A673 (cell line): ENCODE measurements around the gene MGAT5. TPM values are rescaled to one million over a fixed set of nuclear protein-coding genes. Genes with fewer than 3 reads are reported as not detected.

Source experiments
- BruUV-seq: library from RNA; stranded (reverse); fragments of 400-500 nt; replicated peaks from 2 replicates; lab custom pipeline; 2021; lab: Mats Ljungman, UMichigan
- CTCF ChIA-PET: fragments of 300-600 bp; sonication (Branson Sonifier 250); formaldehyde crosslinking; loops from one replicate; lab custom pipeline; 2022; ENCODE audit warnings: antibody characterized with exemption; lab: Charles Lee
- POLR2A ChIA-PET: fragments of 300-600 bp; sonication (Branson Sonifier 250); formaldehyde crosslinking; loops from one replicate; lab custom pipeline; 2022; ENCODE audit warnings: antibody characterized with exemption; ENCODE audit not compliant: low non-redundant PET; lab: Charles Lee
- DNase-seq: peaks from one replicate; pipeline ENCODE4 v3.0.0-alpha.2; 2015; ENCODE audit warnings: low spot score
- H3K27ac ChIP-seq: fragments of 200-600 bp; sonication (generic); 2 replicates; pipeline ENCODE4 v1.5.1; 2016; ENCODE audit warnings: mixed run types, low read depth, mild to moderate bottlenecking, mixed read lengths, antibody characterized with exemption, low read length; ENCODE audit not compliant: poor library complexity, severe bottlenecking
- H3K27me3 ChIP-seq: fragments of 200-600 bp; sonication (generic); replicated peaks from 2 replicates; pipeline ENCODE4 v1.6.1; 2017; ENCODE audit warnings: mixed run types, low read depth, mild to moderate bottlenecking, mixed read lengths, antibody characterized with exemption, low read length; ENCODE audit not compliant: insufficient read depth, poor library complexity
- H3K36me3 ChIP-seq: fragments of 200-600 bp; sonication (generic); 2 replicates; pipeline ENCODE4 v1.6.1; 2016; ENCODE audit warnings: mixed run types, mild to moderate bottlenecking, mixed read lengths, antibody characterized with exemption, low read length; ENCODE audit not compliant: insufficient read depth, poor library complexity, severe bottlenecking
- H3K4me1 ChIP-seq: fragments of 200-600 bp; sonication (generic); 2 replicates; pipeline ENCODE4 v1.6.1; 2017; ENCODE audit warnings: mixed run types, mild to moderate bottlenecking, mixed read lengths, antibody characterized with exemption, low read length; ENCODE audit not compliant: insufficient read depth, poor library complexity, severe bottlenecking
- H3K4me3 ChIP-seq: fragments of 200-600 bp; sonication (generic); 2 replicates; pipeline ENCODE4 v1.5.1; 2016; ENCODE audit warnings: low read depth, mixed run types, mild to moderate bottlenecking, mixed read lengths, low read length; ENCODE audit not compliant: poor library complexity, severe bottlenecking
- H3K9me3 ChIP-seq: fragments of 200-600 bp; sonication (generic); 2 replicates; pipeline ENCODE4 v1.6.1; 2016; ENCODE audit warnings: mixed run types, low read depth, mild to moderate bottlenecking, mixed read lengths, antibody characterized with exemption, low read length; ENCODE audit not compliant: poor library complexity, severe bottlenecking
- EZH2 ChIP-seq: fragments of 200-600 bp; sonication (generic); IDR thresholded peaks from 2 replicates; pipeline ENCODE4 v1.6.1; 2017; ENCODE audit warnings: borderline replicate concordance, low read depth, mild to moderate bottlenecking, mixed read lengths, antibody characterized with exemption, low read length; ENCODE audit not compliant: poor library complexity, severe bottlenecking
- intact Hi-C: fragments of 100-400 bp; cut with micrococcal nuclease; formaldehyde crosslinking; loops from one replicate; pipeline ENCODE4 v1.10.0; 2022; ENCODE audit not compliant: unreplicated experiment
- total RNA-seq: library from RNA; stranded (reverse); gene quantifications from 2 replicates; pipeline ENCODE4 v1.2.3, GENCODE V29; 2021
- TF ChIP-seq, protein P1 (sequence below): fragments of 300-800, 200-600 bp; sonication (generic); conservative IDR thresholded peaks from 2 replicates; pipeline ENCODE4 v1.5.1; 2017; ENCODE audit warnings: low read depth, mild to moderate bottlenecking, antibody characterized with exemption, low read length, moderate library complexity, mixed read lengths

MGAT5 gene
- total RNA-seq, 1 experiment from 2014 or later = 11.0 TPM

GRCh38 chr2:134289225-134289624 lies 35.4 kb downstream of the MGAT5 start:
- H3K27ac ChIP-seq = no peak overlapping the region
- no peak for TF ChIP-seq EZH2
- intact Hi-C loops = no loop called here
- H3K4me1 ChIP-seq = no peaks in the 10 kb centered on the region
- BruUV-seq = no TSS peak
- no peak overlapping the region for H3K4me3 ChIP-seq
- POLR2A ChIA-PET = no interaction called here
- no peak for DNase-seq
- H3K9me3 ChIP-seq = no peaks in the 10 kb centered on the region
- CTCF ChIA-PET = no interaction called here
- H3K27me3 ChIP-seq = no peaks in the 10 kb centered on the region
- no peaks in the 10 kb centered on the region for H3K36me3 ChIP-seq

- POLR2A ChIA-PET = no interaction called here
- intact Hi-C loops = no loop called here
- no TSS peak for BruUV-seq
These were observed 36.5 kb downstream of the MGAT5 start for GRCh38 chr2:134290358-134290757.

GRCh38 chr2:134292514-134292913 lies 38.6 kb downstream of the MGAT5 start:
- no peaks in the 10 kb centered on the region for H3K4me1 ChIP-seq
- no peak for DNase-seq
- ChIA-PET POLR2A (no interaction called here), CTCF (no interaction called here)
- H3K27me3 ChIP-seq = no peaks in the 10 kb centered on the region
- H3K36me3 ChIP-seq = no peaks in the 10 kb centered on the region
- H3K27ac ChIP-seq = no peak overlapping the region
- no peak for TF ChIP-seq EZH2
- TF ChIP-seq, protein P1, sequence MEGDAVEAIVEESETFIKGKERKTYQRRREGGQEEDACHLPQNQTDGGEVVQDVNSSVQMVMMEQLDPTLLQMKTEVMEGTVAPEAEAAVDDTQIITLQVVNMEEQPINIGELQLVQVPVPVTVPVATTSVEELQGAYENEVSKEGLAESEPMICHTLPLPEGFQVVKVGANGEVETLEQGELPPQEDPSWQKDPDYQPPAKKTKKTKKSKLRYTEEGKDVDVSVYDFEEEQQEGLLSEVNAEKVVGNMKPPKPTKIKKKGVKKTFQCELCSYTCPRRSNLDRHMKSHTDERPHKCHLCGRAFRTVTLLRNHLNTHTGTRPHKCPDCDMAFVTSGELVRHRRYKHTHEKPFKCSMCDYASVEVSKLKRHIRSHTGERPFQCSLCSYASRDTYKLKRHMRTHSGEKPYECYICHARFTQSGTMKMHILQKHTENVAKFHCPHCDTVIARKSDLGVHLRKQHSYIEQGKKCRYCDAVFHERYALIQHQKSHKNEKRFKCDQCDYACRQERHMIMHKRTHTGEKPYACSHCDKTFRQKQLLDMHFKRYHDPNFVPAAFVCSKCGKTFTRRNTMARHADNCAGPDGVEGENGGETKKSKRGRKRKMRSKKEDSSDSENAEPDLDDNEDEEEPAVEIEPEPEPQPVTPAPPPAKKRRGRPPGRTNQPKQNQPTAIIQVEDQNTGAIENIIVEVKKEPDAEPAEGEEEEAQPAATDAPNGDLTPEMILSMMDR = no peak
- no peak overlapping the region for H3K4me3 ChIP-seq
- intact Hi-C loops = no loop called here
- H3K9me3 ChIP-seq = no peaks in the 10 kb centered on the region
- no TSS peak for BruUV-seq

More at GRCh38 chr2:134290358-134290757, 36.5 kb downstream of the MGAT5 start:
- no peaks in the 10 kb centered on the region for H3K27me3 ChIP-seq
- H3K27ac ChIP-seq = no peak overlapping the region
- H3K36me3 ChIP-seq = no peaks in the 10 kb centered on the region
- CTCF ChIA-PET = no interaction called here
- no peak overlapping the region for H3K4me3 ChIP-seq
- no peaks in the 10 kb centered on the region for H3K9me3 ChIP-seq
- TF ChIP-seq, protein P1 = no peak
- no peak for DNase-seq
- no peaks in the 10 kb centered on the region for H3K4me1 ChIP-seq
